Daoy (cell line): ENCODE results near the gene FOXN3. TPM values are rescaled to one million over a fixed set of nuclear protein-coding genes. Genes with fewer than 3 reads are reported as not detected.
A peak's percentile ranks its signal among the peaks of the same experiment; 100 is the strongest.
"Not testable (repeated sequence)": the region's sequence is repeated elsewhere in the genome, so short reads cannot be mapped to it uniquely, and the experiment has no call there.

Experiments used
- DNase-seq: peaks from one replicate; pipeline ENCODE4 v3.0.0-alpha.2; 2015; ENCODE audit warnings: low read depth
- total RNA-seq: library from RNA; depleted of rRNA; stranded (reverse); fragments of >200 nt; shearing (Covaris generic); gene quantifications from 2 replicates; pipeline ENCODE4 v1.2.3, GENCODE V29; 2014

The FOXN3 gene
- total RNA-seq, 1 experiment from 2014 or later, result 17.7 TPM

DNA sequence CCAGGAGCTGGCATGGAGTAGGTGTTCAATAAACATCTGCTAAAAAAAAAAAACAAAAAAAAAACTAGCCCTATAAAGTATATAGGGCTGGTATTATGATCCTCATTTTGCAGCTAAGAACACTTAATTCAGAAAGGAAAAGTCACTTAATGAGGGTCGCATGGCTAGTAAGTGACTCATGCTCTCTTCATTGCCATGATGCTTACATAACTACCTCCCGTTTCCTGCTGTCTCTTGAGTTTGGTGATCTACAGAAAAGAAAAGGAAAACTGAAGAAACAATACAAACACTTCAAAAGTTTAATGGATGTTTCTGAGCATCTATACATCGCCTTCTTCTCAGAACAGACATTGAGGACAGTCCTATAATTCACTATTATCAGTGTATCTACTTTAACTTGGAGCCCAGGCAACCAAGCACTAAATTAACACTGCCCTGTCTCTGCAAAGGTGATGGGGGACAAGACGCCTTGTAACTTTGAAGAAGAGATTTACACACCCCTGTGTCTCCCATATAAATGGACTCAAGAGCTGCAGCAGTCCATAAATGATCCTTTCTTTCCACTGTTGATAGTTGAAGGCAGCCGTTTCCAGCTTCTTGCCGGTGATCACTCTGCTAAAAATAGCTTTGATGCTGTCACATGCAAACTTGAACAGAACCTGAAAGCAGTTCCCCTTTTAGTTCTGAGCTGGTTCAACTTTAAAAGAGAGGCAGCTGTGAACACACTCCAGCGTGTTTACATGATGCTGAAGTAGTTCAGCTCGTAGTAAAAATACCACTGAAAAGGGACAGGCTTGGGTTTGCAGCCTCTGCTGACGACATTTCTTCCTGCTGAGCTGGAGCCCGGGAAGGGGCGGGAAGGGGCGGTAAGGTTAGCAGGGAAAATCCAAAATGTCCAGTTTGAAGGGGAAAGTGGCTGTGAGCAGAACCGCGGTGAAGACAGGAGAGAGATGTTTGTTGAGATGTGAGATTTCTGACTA is 113.3 kb downstream of the FOXN3 start:
- peak; percentile 74 for DNase-seq

DNA sequence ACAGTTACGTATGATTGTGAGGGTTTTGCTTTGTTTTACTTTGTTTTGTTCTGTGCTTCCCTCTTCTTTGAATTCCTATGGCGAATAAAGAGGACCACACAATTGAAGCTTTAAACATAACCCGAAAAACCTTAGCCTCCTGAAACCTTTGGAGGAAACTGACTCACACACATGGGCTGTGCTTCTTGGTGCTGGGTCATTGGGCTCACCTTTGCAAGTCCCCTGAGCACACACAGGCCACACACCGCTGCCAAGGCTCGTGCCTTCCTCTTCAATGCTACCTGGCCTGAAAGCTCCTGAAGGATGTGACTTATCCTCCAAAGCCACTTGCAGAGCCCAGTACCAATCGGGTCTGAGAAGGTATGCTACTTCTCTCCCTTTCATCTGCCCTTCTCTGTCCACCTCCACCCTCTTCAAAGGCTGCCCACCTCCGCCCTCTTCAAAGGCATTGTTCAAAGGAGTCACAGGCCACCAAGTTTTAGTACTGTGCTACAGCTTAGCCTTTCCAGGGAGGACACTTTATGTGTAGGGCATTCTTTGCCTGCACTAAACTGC is 114.6 kb downstream of the FOXN3 start:
- DNase-seq, result no peak

DNA sequence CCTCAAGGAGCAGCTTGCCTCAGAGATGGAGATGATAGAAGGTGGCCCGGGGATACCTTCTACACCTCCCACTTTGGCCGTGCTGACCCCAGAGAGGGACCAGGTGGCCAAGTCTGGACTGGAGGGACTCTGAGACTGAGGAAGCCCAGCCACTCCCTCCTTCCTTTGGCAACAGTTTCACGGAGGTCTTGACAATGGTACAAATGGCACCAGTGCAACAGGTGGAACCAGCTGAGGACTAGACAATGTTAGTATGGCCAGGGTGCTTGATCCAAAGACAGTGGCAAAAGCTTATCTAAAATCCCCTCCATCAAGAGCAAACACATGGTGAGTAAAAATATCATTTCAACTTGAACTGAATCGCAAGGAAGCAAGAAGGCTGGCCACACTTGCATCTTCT is 117.4 kb downstream of the FOXN3 start:
- no peak for DNase-seq

DNA sequence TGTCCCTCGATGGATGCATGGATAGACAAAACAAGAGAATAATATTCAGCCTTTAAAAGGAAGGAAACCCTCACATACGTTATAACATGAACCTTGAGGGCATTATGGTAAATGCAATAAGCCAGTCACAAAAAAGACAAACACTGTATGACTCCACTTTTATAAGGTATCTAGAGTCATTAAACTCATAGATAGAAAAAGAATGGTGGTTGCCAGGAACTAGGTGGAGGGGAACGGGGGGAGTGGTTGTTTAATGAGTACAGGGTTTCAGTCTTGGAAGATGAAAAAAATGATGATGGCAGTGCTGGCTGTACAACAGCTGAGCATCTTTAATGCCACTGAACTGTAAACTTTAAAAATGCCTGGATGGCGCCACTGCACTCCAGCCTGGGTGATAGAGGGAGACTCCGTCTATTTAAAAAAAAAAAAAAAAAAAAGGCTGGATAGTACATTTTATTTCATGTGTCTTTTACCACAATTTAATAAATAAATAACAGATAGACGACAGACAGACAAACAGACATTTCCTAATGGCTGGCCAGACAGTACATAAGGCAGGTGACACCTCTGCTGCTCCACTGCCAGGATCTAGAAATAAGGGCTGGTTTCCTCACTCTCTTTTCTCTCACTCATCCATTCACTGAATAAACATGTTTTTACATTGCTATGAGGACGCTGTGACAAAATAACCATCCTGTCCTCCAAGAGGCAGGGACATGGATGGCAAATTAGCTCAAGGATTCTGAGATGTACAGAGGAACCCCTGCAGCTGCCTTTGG is 118.8 kb downstream of the FOXN3 start:
- no peak for DNase-seq

DNA sequence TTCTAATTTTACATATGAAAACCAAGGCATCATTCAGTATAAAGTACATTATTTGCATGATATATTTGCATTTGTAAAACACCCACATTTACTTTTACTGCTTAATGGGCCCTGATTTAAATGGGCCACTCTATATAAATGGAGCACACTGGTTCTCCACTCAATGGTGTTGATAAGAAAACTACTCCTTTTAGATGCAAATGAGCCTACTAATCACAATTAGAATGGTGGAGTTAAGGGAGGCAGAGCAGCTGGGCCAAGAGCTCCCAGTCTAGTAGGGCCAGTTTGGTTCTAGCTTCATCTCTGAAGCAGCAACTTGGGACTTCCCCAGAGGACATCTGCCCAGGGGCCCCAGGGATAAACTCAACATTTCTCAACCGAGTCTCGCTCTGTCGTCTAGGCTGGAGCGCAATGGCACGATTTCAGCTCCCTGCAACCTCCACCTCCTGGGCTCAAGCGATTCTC is 120.7 kb downstream of the FOXN3 start:
- DNase-seq, result no peak

DNA sequence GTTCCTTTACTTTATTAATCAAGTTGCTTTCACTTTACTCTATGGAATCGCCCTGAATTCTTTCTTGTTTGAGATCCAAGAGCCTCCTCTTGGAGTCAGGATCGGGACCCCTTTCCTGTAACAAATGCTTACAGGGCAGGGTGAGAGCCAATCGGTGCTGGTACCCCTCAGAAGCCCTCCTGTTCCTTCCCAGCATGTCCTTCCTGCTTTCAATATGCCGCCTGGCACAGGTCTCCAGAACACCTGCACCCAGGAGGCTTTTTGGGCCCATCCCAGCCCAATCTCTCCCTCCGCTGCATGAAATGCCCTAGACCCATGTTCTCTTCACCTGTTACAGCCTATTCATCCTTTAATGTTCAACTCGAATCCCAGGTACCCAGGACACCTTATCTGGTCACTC is 122.2 kb downstream of the FOXN3 start:
- DNase-seq, result no peak

DNA sequence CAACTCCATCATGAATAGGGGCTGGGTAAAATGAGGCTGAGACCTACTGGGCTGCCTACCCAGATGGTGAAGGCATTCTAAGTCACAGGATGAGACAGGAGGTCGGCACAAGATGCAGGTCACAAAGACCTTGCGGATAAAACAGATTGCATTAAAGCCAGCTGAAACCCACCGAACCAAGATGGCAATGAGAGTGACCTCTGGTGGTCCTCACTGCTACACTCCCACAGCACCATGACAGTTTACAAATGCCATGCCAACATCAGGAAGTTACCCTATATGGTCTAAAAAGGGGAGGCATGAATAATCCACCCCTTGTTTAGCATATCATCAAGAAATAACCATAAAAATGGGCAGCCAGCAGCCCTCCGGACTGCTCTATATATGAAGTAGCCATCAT is 122.6 kb downstream of the FOXN3 start:
- not testable (repeated sequence) for DNase-seq

DNA sequence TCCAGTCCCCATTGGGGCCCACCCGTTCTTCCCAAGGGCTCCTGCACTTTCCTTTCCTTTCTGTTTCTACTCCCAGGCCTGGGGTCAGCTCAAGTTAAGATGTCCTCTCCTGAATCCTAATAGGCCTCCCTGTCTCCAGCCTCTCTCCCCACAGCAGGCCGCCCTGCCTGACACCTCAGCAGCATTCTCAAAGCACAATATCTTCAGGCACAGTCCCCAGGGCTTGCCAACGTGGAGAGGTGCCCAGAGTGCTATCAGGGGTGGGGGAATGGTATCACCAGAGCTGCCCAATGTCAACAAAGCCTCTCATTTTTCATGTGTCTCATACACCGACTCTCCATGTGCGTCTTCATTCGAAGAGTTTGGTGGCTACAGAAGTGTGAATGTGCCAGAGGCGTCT is 123.0 kb downstream of the FOXN3 start:
- no peak for DNase-seq

DNA sequence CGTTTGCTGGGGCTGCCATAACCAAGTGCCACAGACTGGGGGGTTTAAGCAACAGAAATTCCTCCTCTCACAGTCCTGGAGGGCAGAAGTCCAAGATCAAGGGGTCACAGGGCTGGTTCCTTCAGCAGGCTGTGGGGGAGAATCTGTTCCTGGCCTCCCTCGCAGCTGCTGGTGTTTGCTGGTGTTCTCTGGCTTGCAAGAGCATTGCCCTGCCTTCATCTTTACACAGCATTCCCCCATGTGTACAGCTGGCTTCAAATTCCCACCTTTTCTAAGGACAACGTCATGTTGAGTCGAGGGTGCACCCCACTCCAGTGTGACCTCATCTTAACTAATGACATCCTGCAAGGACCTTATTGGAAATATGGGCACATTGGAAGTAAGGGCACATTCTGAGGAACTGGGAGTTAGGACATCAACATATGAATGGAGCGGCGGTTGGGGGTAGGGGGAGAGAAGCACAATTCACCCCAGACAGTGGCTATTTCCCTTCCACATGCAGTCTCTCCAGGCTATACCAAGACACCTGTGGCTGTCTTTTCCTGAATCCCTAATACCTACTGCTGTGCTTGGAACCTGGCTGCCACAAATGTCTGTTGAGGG is 123.6 kb downstream of the FOXN3 start:
- no peak for DNase-seq

DNA sequence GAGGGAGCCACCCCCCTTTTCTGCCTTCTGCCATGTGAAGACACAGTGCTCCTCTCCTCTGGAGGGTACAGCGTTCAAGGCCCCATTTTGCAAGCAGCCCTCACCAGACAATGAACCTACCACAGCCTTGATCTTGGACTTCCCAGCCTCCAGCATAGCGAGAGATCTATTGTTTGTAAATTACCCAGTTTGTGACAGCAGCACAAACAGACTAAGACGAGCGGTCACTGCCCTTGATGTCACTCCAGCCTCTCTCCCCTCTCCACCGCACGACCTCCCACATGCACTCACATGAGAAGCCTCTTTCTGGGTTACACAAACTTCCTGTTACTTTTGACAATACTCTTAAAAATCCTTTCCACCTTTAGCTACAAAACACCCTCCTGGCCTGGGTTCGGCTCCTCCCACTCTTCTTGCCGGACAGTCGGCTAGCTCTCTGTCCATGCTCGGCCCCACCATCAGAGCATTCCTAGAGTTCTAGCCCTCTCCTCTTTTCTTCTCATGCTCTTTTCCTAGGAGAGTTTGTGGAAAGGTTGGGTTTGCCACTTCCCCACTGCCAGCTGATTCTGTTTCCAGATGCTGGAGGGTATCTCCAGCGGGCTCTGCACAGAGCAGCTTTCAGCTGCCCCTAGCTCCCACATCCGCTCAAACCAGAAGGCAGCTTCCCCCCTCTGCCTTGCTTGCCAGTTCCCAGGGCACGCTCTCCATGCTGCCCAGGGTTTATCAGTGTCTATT is 124.3 kb downstream of the FOXN3 start:
- no peak for DNase-seq

DNA sequence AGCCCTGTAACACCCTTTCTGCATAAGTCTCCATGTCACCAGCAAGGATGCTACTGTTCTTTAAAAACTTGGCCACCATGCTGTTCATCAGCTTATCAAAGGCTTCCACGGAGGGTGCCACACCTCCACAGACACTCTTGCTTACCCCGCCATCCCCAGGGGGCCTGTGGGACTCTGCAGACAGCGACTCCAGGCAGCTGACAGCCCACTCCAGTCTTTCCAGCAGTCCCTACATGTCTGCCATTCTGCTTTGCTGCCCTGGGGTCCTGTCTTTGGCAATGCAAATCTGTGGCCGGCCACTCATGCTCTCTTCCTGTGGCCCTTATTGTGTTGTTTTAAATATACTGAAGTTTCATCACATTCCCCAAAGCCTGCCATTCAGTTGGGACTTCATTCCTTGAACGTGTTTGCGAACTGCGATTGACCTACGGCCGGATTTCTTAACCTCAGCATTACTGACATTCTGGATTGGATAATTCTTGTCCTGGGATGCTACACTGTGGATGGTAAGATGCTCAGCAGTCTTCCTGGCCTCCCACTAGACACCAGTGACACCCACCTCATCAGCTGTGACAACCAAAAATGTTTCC is 125.6 kb downstream of the FOXN3 start:
- no peak for DNase-seq

DNA sequence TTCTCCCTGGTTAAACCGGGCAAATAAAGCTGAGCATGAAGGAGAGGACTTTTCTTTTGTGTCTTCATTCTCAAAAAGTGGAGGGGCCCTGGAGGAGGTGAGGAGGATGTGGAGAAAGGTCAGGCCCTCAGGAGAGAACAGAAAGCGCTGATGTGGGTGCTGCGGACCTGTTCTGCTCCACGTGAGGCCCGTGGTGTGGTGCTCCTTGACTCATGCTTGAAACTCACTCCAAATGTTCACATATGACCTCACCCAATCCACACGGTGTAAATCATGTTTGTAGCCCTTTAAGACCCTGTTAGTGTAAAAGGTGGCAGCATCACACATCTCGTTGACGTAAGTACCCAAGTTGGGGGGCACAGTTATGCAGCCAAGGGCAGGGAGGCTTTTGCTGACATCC is 126.2 kb downstream of the FOXN3 start:
- no peak for DNase-seq

DNA sequence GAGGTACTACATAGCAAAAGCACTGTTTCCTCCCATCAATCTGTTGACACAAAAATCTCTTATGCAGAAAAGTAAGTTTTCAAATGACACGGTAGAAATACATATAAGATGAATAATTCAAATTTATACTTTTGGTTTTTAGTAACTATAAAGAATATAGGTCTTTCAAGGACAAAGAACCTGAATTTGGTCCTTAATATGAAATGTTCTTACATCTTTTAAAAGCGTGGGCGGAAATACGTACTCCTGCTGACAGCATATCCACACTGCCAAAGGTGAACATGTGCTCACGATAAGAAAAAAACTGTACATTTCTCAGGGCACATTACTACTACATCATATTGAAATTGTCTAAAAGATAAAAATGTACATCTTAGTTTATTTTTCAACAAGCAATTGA is 127.6 kb downstream of the FOXN3 start:
- no peak for DNase-seq

DNA sequence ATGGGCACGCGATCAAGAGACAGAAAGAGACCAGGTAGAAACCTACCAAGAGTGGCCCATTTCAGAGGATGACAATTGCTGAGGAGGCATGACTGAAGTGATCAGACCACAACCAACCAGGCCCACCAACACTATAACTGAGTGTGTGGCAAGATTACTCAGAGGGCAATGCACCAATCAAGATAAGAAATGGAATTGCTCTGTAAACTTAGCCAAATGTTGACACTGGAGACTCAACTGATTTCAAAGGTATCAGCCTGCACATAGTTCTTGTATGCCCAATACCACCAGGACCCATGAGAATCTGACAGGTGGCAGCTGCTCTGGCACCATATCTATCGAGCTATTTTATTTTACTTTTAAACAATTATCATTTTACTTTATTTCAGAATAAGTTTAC is 128.9 kb downstream of the FOXN3 start:
- peak; percentile 21 for DNase-seq

DNA sequence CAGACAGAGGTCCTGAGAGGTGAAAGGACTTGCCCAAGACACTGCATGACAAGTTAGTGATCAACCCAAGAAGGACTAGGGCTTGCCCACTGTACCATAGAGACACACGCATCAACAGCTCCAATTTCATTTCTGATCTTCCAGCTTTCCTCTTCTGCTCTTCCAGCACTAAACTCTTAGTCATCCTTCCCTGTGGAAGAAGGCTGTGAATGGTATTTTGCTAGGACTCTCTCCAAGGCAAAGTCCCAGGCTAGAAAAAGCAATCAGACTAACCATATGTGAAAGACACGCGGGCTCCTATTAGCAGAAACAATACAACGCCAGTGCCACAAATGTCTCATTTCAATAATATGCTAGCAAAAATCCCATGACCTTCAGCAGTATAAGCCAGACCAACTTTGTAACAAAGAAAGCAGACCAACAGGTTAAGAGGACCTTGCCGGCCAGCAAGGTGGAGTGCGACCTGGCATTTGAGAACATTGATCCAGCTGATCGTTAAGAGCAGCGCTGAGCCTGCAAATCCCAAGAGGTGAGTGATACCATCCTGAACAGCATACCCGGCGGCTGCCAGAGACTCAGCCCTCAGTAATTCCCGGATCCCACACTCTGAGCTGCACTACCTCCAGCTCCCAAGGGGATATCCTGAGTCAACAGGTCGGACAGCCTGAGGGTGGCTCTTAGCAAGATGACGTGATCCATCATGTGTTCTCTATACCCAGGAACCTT is 132.5 kb downstream of the FOXN3 start:
- peak; percentile 66 for DNase-seq

DNA sequence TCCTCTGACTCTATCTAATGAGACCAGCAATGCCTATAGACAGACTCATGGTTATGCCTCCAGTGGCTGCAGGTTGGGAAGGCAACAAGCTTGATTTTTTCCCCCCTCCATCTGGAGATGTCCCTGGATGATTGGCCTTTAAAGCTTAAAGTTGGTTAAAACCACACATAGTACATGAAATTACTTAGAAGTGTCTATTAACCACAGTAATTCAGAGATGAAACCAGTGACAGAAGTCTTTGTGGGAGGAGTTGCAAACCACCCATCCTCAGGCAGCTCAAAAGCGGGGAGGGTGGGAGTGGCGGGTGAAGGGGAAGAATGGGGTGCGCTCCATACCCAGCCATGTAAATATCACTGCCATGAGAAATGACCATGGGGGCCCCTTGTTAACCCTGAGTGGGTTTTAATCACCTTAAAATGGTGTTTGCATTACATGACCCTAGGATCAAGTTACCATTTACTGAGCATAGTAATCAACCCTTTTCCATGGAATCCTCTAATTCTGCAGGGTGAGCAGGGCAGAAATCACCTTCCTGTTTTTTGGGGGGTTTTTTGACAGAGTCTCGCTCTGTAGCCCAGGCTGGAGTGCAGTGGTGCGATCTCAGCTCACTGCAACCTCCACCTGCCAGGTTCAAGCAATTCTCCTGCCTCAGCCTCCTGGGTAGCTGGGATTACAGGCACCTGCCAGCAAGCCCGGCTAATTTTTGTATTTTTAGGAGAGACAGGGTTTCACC is 133.5 kb downstream of the FOXN3 start:
- DNase-seq, result no peak

DNA sequence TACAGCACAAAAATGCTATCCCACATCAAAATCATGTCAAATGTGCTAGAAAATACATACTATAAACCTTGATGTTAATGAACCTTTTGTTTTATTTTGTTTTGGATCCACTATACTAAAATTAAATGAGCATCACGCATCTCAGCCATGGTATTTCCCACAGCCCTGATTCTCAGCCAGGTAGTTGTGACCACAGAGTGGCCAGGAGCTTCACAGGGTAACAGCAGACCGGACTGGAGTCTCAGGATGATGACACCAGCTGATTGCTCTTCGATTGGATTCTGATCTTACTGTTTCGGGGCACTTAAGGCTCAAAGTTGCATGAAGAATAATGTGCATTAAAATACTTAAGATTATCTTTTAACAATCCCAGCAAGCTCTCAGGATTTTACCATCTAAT is 134.8 kb downstream of the FOXN3 start:
- no peak for DNase-seq

DNA sequence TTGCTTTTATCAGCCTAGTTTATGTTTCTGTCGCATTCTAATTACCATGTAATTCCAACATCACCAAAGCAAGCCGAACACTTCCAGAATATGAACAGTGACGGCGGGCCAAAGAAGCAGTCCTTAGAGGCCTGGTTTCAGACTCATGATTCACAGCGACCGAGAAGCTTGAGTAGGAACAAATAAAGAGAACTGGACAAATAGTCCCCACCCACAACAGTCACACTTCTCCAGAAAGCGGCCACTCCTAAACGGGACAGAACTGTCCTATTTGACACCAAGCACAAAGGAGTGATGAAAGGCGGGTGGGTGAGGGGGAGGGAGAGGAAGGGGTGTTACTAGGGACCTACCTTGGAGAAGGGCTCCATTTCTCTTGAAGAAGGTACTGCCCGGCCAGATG is 136.4 kb downstream of the FOXN3 start:
- no peak for DNase-seq

DNA sequence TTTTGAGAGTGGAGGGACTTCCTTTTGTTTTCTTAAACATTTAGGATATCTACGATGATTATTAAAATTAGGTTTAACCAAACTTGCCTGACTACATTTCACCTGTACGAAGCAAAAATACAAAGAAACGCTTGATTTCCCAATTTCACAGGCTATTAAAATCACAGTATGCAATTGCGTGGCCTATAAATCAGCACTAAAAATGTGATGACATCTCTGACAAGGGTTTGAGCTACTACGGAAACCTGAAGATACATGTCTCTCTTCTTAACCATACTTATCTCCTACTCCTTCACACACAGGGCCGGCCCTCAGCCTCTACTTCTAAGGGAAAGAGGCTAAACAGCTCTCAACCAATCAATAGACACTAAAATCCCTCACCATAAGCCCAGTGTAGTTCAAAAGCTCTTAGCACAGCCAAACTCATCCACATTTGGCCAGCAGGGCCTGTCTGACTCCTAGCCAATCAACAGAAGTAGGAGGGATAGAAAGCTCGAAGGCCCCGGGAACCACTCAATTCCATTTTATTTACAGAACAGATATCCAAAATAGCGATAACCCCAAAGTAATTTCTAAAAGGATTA is 137.3 kb downstream of the FOXN3 start:
- DNase-seq, result no peak
